Esophagus squamous epithelium (tissue), 5 donors: ENCODE measurements around the gene CDC42BPB. TPM values are rescaled to one million over a fixed set of nuclear protein-coding genes. Genes with fewer than 3 reads are reported as not detected.

ENCODE experiments used
- DNase-seq: peaks from one replicate; lab custom pipeline; 2025; lab: John Stamatoyannopoulos, UW
- H3K27ac ChIP-seq, 4 donors: fragments of 200-600 bp; sonication (generic); one replicate each; pipeline ENCODE4 v1.5.1; 2016 to 2019; ENCODE audit warnings: mild to moderate bottlenecking in 1 of 4
- H3K27me3 ChIP-seq, 4 donors: fragments of 200-600 bp; sonication (generic); 1 replicate in 3 of 4; 2 replicates in 1 of 4; pipeline versions ENCODE4 v1.5.1 to v1.6.0; 2017 to 2021; ENCODE audit warnings: antibody characterized with exemption in 1 of 4
- H3K36me3 ChIP-seq, 3 donors: fragments of 200-600 bp; sonication (generic); one replicate each; pipeline ENCODE4 v1.5.1; 2016 to 2019
- H3K4me1 ChIP-seq, 3 donors: fragments of 200-600 bp; sonication (generic); one replicate each; pipeline ENCODE4 v1.5.1; 2017 to 2019
- H3K4me3 ChIP-seq, 4 donors: fragments of 200-600 bp; sonication (generic); 1 replicate in 3 of 4; 2 replicates in 1 of 4; pipeline ENCODE4 v1.5.1; 2016 to 2019; ENCODE audit warnings: mild to moderate bottlenecking in 2 of 4, moderate library complexity in 1 of 4
- H3K9me3 ChIP-seq, 3 donors: fragments of 200-600 bp; sonication (generic); one replicate each; pipeline ENCODE4 v1.5.1; 2016 to 2019
- CTCF ChIP-seq, 6 experiments: fragments of 450-650 bp in 4 of 6; fragments of 200-600 bp in 2 of 6; sonication (generic) in 2 of 6; IDR thresholded peaks; one replicate each; pipeline ENCODE4 v1.5.1; 2016 to 2019; ENCODE audit warnings: antibody characterized with exemption in 6 of 6, mild to moderate bottlenecking in 4 of 6, moderate library complexity in 4 of 6
- POLR2A ChIP-seq, 4 donors: fragments of 450-650 bp; IDR thresholded peaks; one replicate each; pipeline ENCODE4 v1.6.1; 2017; ENCODE audit warnings: antibody characterized with exemption in 4 of 4, mild to moderate bottlenecking in 4 of 4, moderate library complexity in 3 of 4
- WGBS, 2 donors: methylation state at CpG; one replicate each; pipeline ENCODE4 v1.1.5; 2018; 5-methylcytosine and 5-hydroxymethylcytosine counted together
- intact Hi-C: fragments of 100-400 bp; cut with DNase I; formaldehyde crosslinking; loops from one replicate; pipeline ENCODE4 v1.15.0; 2022
- total RNA-seq, 4 donors: library from RNA; depleted of rRNA; stranded (reverse); fragments of >200 nt; gene quantifications; one replicate each; pipeline ENCODE4 v1.1.0, GENCODE V29; 2016
- donor health status: DM: yes; HTN: yes; CAD: no.

CDC42BPB gene
- total RNA-seq, 4 donors from 2014 or later = 43.7 to 98.2 (median 81.2) TPM

DNA sequence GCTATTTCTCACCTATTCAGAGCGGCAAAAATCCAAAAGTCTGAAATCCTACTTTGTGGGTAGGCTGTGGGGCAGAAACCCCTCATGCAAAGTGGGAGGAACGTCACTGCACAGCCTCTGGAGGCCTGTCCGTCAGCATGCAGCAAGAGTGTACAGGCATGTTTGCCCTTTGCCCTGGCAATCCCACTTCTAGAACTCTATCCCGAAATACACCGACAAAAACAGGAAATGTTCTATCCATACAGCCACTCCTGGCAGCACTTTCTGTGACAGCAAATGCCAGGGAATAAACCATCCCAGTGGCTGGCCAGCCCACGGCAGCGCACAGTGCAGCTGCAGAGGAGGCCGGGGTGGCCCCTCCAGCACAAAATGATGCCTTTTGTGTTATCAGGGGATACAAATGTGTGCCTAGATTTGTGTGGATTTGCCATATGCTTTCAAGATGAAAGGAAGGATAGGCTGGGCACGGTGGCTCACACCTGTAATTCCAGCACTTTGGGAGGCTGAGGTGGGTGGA lies 95.2 kb downstream of the CDC42BPB start:
- intact Hi-C loops = no loop called here

DNA sequence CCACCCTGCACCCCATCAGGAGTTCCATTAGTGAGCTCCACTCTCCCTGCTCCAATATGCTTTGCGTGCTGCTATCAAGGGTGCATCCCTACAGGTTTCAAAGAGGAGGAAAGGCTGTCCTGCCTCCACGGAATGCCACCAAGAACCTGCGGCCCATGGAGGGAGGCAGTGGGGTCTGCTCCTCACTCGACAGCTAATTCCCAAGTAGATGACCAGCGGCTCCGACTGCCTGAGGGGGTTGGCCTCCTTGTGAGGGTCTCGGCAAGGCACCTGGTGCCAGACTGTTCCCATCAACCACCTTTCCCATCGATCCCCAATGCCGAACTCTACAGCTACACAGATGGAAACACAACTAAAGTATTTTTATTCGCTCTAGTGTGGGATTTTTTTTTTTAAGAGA lies 98.9 kb downstream of the CDC42BPB start:
- intact Hi-C loops = no loop called here
- DNase-seq = no peak
- no peaks in the 10 kb centered on the region for H3K9me3 ChIP-seq
- peaks cover 16 to 100% (median 67%) of the 10 kb centered on the region in 3 donors for H3K36me3 ChIP-seq
- no peak for TF ChIP-seq CTCF (IDR thresholded peaks at IDR 0.05)
- TF ChIP-seq POLR2A (IDR thresholded peaks at IDR 0.05) = no peak
- H3K27me3 ChIP-seq = no peaks in the 10 kb centered on the region
- 75 to 88% methylated on average over 6 to 7 of the region's 10 CpGs for WGBS, 2 donors
- H3K4me3 ChIP-seq = no peak overlapping the region
- H3K4me1 ChIP-seq = peaks cover 0 to 4% (median 0%) of the 10 kb centered on the region in 3 donors
- no peak overlapping the region for H3K27ac ChIP-seq

More for the DNA sequence above, 95.2 kb downstream of the CDC42BPB start:
- Histone ChIP-seq H3K27ac (no peak overlapping the region), H3K4me3 (no peak overlapping the region), H3K36me3 (peaks cover 28 to 100% (median 79%) of the 10 kb centered on the region in 3 donors), H3K27me3 (no peaks in the 10 kb centered on the region), H3K9me3 (no peaks in the 10 kb centered on the region), H3K4me1 (no peaks in the 10 kb centered on the region)
- TF ChIP-seq POLR2A (IDR thresholded peaks at IDR 0.05) (no peak), CTCF (IDR thresholded peaks at IDR 0.05) (no peak)
- WGBS, 2 donors = 87 to 92% methylated on average over 6 to 9 of the region's 9 CpGs
- no peak for DNase-seq

GRCh38 chr14:102957222-102957621 lies 100.1 kb downstream of the CDC42BPB start:
- 91 to 94% methylated on average over 8 to 10 of the region's 10 CpGs for WGBS, 2 donors
- H3K27ac ChIP-seq = no peak overlapping the region
- no peaks in the 10 kb centered on the region for H3K27me3 ChIP-seq
- H3K9me3 ChIP-seq = no peaks in the 10 kb centered on the region
- DNase-seq = no peak
- peaks cover 16 to 100% (median 71%) of the 10 kb centered on the region in 3 donors for H3K36me3 ChIP-seq
- no peak overlapping the region for H3K4me3 ChIP-seq
- TF ChIP-seq POLR2A (IDR thresholded peaks at IDR 0.05) (no peak), CTCF (IDR thresholded peaks at IDR 0.05) (no peak)
- peaks cover 0 to 4% (median 0%) of the 10 kb centered on the region in 3 donors for H3K4me1 ChIP-seq
- intact Hi-C loops = no loop called here

DNA sequence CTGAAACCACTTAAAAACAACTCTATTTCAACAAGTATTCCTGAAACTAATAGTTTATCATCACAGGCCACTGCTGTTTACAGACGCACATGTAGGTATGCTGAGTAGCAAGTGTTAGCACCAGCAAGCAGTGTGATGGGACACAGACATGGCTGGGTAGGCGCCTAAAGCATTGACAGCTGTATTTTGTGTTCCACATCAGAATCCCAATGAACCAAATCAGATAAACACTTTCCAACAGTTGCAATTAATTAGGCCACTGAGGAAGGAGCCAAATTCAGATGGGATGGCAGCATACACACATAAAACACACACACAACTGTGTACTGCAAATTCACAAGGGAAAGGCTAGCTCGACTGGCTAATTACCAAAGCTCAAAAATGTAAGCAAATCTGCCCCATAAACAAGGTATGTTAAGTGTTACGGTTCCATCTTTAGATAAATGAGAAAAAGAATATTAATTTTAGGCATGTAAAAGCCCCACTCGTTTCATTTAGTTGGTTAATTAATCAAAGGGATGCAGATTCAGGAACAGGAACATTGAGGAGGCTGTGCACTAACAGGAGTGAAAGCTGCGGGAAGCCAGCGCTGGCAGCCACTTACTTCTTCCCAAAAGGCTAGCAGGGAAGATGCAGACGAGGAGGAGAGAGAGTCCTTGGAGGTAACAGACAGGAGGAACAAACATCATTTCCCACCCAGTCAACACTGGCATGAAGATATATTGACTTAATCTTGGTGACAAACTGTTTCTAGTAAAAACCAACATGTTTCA lies 101.5 kb downstream of the CDC42BPB start:
- Histone ChIP-seq H3K4me1 (peaks cover 0 to 4% (median 0%) of the 10 kb centered on the region in 3 donors), H3K9me3 (no peaks in the 10 kb centered on the region), H3K27me3 (no peaks in the 10 kb centered on the region), H3K27ac (no peak overlapping the region), H3K36me3 (peaks cover 16 to 100% (median 66%) of the 10 kb centered on the region in 3 donors), H3K4me3 (no peak overlapping the region)
- DNase-seq = no peak
- no peak for TF ChIP-seq POLR2A (IDR thresholded peaks at IDR 0.05)
- no peak for TF ChIP-seq CTCF (IDR thresholded peaks at IDR 0.05)
- WGBS, 2 donors = 71 to 72% methylated on average over 8 of the region's 8 CpGs
- intact Hi-C loops = no loop called here
